ENCODE results near the gene SCGB1C1.

DNA sequence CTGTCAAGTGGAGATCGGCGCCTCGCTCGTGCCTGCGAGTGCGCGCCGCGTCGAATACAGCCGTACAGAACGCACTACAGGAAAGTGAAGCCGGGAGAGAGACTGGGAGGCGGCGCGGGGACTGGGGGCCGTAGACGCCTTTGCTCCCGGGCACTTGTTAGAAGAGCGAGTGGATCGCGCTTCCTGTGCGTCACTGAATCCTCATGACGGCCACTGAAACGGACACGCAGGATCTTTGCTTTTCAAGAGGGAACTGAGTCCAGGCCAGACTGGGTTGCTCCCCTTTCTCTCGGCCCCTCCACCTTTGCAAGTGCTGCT is 14.9 kb downstream of the SCGB1C1 start:
- TF ChIP-seq, protein P1, sequence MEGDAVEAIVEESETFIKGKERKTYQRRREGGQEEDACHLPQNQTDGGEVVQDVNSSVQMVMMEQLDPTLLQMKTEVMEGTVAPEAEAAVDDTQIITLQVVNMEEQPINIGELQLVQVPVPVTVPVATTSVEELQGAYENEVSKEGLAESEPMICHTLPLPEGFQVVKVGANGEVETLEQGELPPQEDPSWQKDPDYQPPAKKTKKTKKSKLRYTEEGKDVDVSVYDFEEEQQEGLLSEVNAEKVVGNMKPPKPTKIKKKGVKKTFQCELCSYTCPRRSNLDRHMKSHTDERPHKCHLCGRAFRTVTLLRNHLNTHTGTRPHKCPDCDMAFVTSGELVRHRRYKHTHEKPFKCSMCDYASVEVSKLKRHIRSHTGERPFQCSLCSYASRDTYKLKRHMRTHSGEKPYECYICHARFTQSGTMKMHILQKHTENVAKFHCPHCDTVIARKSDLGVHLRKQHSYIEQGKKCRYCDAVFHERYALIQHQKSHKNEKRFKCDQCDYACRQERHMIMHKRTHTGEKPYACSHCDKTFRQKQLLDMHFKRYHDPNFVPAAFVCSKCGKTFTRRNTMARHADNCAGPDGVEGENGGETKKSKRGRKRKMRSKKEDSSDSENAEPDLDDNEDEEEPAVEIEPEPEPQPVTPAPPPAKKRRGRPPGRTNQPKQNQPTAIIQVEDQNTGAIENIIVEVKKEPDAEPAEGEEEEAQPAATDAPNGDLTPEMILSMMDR (IDR thresholded peaks at IDR 0.05): no peak
- TF ChIP-seq POLR2A (IDR thresholded peaks at IDR 0.05): no peak

Data from testis (tissue), 2 donors.